Thoracic aorta (tissue), 2 donors: ENCODE measurements around the gene FRS2. TPM values are rescaled to one million over a fixed set of nuclear protein-coding genes. Genes with fewer than 3 reads are reported as not detected.

Experiments used
- ATAC-seq: fragments of 150-250 bp; one replicate; pipeline ENCODE4 v1.8.0; 2017; ENCODE audit warnings: low read depth; ENCODE audit not compliant: insufficient number of reproducible peaks, low FRiP score
- DNase-seq: peaks from one replicate; pipeline ENCODE4 v3.0.0-alpha.2; 2020; ENCODE audit warnings: low spot score
- H3K27ac ChIP-seq, 2 donors: fragments of 200-600 bp; sonication (generic); 1 replicate in 1 of 2; 2 replicates in 1 of 2; pipeline ENCODE4 v1.5.1; 2016; ENCODE audit warnings: mild to moderate bottlenecking in 2 of 2, moderate library complexity in 2 of 2
- H3K27me3 ChIP-seq: fragments of 200-600 bp; sonication (generic); replicated peaks from 2 replicates; pipeline ENCODE4 v1.6.0; 2016; ENCODE audit warnings: mild to moderate bottlenecking; ENCODE audit not compliant: insufficient read depth
- H3K36me3 ChIP-seq: fragments of 200-600 bp; sonication (generic); one replicate; pipeline ENCODE4 v1.5.1; 2016
- H3K4me1 ChIP-seq, 2 donors: fragments of 200-600 bp; sonication (generic); 1 replicate in 1 of 2; 2 replicates in 1 of 2; pipeline versions ENCODE4 v1.5.1 to v1.6.0; 2016; ENCODE audit warnings: low read depth in 2 of 2, mild to moderate bottlenecking in 1 of 2; ENCODE audit not compliant: control insufficient read depth in 1 of 2
- H3K4me3 ChIP-seq: fragments of 200-600 bp; sonication (generic); 2 replicates; pipeline ENCODE4 v1.5.1; 2016; ENCODE audit warnings: mild to moderate bottlenecking
- H3K9me3 ChIP-seq: fragments of 200-600 bp; sonication (generic); 2 replicates; pipeline ENCODE4 v1.5.1; 2016
- total RNA-seq, 2 donors: library from RNA; depleted of rRNA; stranded (reverse); fragments of >200 nt; gene quantifications; one replicate each; pipeline versions ENCODE4 v1.1.0 to v1.2.3, GENCODE V29; 2016
- TF ChIP-seq, protein P1 (sequence below): fragments of 200-600 bp; sonication (generic); IDR thresholded peaks from one replicate; pipeline ENCODE4 v1.5.1; 2019; ENCODE audit warnings: antibody characterized with exemption

The FRS2 gene
- total RNA-seq, 2 donors from 2014 or later, result 29.8 to 72.3 TPM

DNA sequence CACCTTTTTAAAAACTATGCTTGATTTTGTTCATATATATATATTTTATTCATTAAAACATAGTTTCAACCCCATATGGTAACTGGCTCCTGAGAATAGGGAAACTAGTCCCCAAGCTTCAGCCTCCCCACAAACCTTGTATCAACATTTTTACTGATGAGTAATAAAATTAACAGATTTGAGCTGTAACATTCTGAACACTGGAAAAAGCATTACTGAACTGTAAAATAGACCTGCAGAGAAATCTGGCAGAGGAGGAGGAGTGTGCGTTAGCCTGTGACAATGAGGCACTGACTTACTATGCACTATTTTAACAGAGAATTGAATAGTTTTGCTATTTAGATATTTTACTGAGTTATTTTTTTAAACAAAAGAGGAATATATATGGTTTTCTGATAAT is 43.1 kb downstream of the FRS2 start:
- H3K27me3 ChIP-seq, result no peaks in the 10 kb centered on the region
- H3K4me1 ChIP-seq, result peaks cover 37 to 65% of the 10 kb centered on the region in 2 donors
- DNase-seq, result no peak
- no peaks in the 10 kb centered on the region for H3K9me3 ChIP-seq
- TF ChIP-seq, protein P1, sequence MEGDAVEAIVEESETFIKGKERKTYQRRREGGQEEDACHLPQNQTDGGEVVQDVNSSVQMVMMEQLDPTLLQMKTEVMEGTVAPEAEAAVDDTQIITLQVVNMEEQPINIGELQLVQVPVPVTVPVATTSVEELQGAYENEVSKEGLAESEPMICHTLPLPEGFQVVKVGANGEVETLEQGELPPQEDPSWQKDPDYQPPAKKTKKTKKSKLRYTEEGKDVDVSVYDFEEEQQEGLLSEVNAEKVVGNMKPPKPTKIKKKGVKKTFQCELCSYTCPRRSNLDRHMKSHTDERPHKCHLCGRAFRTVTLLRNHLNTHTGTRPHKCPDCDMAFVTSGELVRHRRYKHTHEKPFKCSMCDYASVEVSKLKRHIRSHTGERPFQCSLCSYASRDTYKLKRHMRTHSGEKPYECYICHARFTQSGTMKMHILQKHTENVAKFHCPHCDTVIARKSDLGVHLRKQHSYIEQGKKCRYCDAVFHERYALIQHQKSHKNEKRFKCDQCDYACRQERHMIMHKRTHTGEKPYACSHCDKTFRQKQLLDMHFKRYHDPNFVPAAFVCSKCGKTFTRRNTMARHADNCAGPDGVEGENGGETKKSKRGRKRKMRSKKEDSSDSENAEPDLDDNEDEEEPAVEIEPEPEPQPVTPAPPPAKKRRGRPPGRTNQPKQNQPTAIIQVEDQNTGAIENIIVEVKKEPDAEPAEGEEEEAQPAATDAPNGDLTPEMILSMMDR, result no peak
- ATAC-seq, result no peak
- no peaks in the 10 kb centered on the region for H3K36me3 ChIP-seq
- H3K27ac ChIP-seq, result no peak overlapping the region
- no peak overlapping the region for H3K4me3 ChIP-seq

DNA sequence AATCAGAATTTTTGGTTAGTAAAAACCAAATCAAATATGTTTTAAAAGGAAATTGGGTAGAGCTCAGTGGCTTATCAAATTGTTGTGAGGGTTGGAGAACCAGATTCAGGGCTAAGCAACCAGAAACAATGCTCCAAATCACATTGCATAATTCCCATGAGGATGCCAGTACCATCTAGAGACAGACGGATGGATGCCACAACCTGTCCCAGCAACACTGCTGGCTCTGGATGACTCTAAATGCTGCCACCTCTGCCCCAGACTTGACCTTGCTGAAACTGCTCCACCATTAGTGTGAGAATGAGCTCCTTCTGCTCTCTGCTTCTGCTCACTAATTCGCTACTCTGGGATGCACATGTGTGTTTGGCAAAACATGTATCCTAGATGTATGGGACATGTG is 43.9 kb downstream of the FRS2 start:
- Histone ChIP-seq H3K27ac (no peak overlapping the region), H3K4me3 (no peak overlapping the region), H3K4me1 (peaks cover 33 to 58% of the 10 kb centered on the region in 2 donors), H3K36me3 (no peaks in the 10 kb centered on the region), H3K9me3 (no peaks in the 10 kb centered on the region), H3K27me3 (no peaks in the 10 kb centered on the region)
- TF ChIP-seq, protein P1, result no peak
- ATAC-seq (no peak), DNase-seq (no peak)

DNA sequence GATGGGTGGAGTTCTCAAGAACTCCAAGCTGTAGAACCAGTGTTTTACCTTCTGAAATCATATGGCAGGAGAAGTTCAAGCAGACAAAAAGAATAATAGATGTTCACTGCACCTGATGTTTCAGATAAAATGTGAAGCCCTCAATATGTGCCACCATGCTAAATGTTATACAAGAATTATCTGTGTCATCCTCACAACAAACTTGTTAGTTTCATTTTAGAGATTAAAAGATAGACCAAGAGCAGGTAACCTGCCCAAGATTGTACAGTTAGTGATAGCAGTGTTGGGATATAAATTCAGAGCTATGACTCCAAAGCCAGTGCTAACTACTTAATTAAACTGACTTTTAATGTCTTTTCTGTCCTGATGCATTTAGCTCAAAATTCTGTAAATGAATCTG is 44.7 kb downstream of the FRS2 start:
- DNase-seq (no peak), ATAC-seq (no peak)
- Histone ChIP-seq H3K4me1 (peaks cover 28 to 51% of the 10 kb centered on the region in 2 donors), H3K4me3 (no peak overlapping the region), H3K27ac (no peak overlapping the region), H3K9me3 (no peaks in the 10 kb centered on the region), H3K27me3 (no peaks in the 10 kb centered on the region), H3K36me3 (no peaks in the 10 kb centered on the region)
- TF ChIP-seq, protein P1, result no peak

DNA sequence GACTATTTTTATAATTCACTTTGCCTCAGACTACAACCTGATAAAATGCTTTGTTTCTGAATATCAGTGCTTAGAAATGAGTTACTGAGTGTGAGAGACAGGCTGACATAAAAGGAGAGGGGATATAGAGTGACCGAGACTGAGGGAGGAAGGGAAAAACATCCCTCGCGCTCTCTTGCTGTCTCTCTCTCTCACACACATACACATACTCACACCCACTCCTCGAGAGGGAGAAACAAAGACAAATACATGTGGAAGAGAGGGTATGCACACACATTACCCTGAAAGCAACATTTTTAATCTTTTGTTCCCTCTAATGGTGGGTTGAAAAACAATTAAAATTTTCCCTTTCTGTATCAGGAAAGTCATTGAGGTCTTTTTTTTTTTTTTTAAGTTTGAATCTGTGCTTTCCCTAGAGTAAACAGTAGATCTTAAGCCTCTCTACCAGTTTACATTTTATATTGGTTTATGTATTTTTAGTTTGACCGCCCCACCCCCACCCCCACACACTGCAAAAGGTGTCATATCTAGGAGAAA is 45.3 kb downstream of the FRS2 start:
- DNase-seq (no peak), ATAC-seq (no peak)
- H3K27me3 ChIP-seq, result no peaks in the 10 kb centered on the region
- H3K4me3 ChIP-seq, result no peak overlapping the region
- no peak overlapping the region for H3K27ac ChIP-seq
- TF ChIP-seq, protein P1, result no peak
- H3K9me3 ChIP-seq, result no peaks in the 10 kb centered on the region
- H3K36me3 ChIP-seq, result no peaks in the 10 kb centered on the region
- H3K4me1 ChIP-seq, result peaks cover 22 to 45% of the 10 kb centered on the region in 2 donors

DNA sequence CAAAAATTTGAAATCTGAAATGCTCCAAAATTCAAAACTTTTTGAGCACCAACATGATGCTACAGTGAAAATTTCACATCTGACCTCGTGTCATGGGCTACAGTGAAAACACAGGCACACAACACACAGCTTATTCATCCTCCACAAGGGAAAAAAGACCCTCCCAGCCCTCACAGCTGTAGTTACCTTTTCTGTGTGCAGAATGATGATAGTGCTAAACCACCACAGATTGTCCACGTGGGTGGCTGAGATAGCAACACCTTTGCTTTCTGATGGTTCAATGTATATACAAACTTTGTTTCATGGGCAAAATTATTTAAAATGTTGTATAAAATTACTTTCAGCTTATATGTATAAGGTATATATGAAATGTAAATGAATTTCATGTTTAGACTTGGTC is 46.8 kb downstream of the FRS2 start:
- Histone ChIP-seq H3K36me3 (no peaks in the 10 kb centered on the region), H3K27ac (no peak overlapping the region), H3K4me1 (peaks cover 12 to 33% of the 10 kb centered on the region in 2 donors), H3K9me3 (no peaks in the 10 kb centered on the region), H3K4me3 (no peak overlapping the region), H3K27me3 (no peaks in the 10 kb centered on the region)
- DNase-seq, result no peak
- TF ChIP-seq, protein P1, result no peak
- no peak for ATAC-seq
